Measurements from ENCODE around the gene TRIM75. TPM values are rescaled to one million over a fixed set of nuclear protein-coding genes. Genes with fewer than 3 reads are reported as not detected.
"Not testable (repeated sequence)": the region's sequence is repeated elsewhere in the genome, so short reads cannot be mapped to it uniquely, and the experiment has no call there.

Gene TRIM75
- total and polyA plus RNA-seq, 2 donors (not counting 1 experiment from before 2014, with no cell fraction given) = not detected

- H3K4me2 ChIP-seq (ENCODE audit: extremely low read depth, insufficient read depth, low read length) = no peak overlapping the region
- H3K27me3 ChIP-seq (ENCODE audit: control insufficient read depth, insufficient read depth, low read length) = no peaks in the 10 kb centered on the region
- no peaks in the 10 kb centered on the region for H3K9me3 ChIP-seq (ENCODE audit: control insufficient read depth, insufficient read depth, low read depth, low read length)
- no peaks in the 10 kb centered on the region for H4K20me1 ChIP-seq (ENCODE audit: control insufficient read depth, extremely low read depth, insufficient read depth, low read length)
- H3K4me1 ChIP-seq (ENCODE audit: control insufficient read depth, extremely low read depth, insufficient read depth, low read length) = no peaks in the 10 kb centered on the region
- no peak overlapping the region for H3K9ac ChIP-seq (ENCODE audit: insufficient read depth, low read length)
- H3K79me2 ChIP-seq (ENCODE audit: control insufficient read depth, insufficient read depth, low read length) = no peaks in the 10 kb centered on the region
- no peak overlapping the region for H3K4me3 ChIP-seq (replicated peaks in 1 of 4; ENCODE audit: control extremely low read depth in 1 of 4, insufficient read depth in 1 of 4, low read depth in 3 of 4, low read length in 4 of 4)
- H3K27ac ChIP-seq (ENCODE audit: insufficient read depth, low read length) = no peak overlapping the region
- H2AFZ ChIP-seq (ENCODE audit: low read length) = no peak overlapping the region
- TF ChIP-seq CTCF (conservative IDR thresholded peaks at IDR 0.05 in 1 of 2, IDR thresholded peaks at IDR 0.05 in 1 of 2; ENCODE audit: low read depth in 1 of 2, low read length in 2 of 2) = no peak
- TF ChIP-seq EZH2 (IDR thresholded peaks at IDR 0.05; ENCODE audit: low read length, missing control alignments) = no peak
- no peaks in the 10 kb centered on the region for H3K36me3 ChIP-seq (ENCODE audit: control insufficient read depth, insufficient read depth, low read length)
- no peak for DNase-seq (ENCODE audit: low read depth in 2 of 2)
Measured at GRCh38 chr4:165085946-165086345, 32.3 kb downstream of the TRIM75 start.

- no peak overlapping the region for H3K9ac ChIP-seq (ENCODE audit: insufficient read depth, low read length)
- no peaks in the 10 kb centered on the region for H3K36me3 ChIP-seq (ENCODE audit: control insufficient read depth, insufficient read depth, low read length)
- no peak overlapping the region for H3K27ac ChIP-seq (ENCODE audit: insufficient read depth, low read length)
- no peaks in the 10 kb centered on the region for H3K4me1 ChIP-seq (ENCODE audit: control insufficient read depth, extremely low read depth, insufficient read depth, low read length)
- no peaks in the 10 kb centered on the region for H3K79me2 ChIP-seq (ENCODE audit: control insufficient read depth, insufficient read depth, low read length)
- no peak for DNase-seq (ENCODE audit: low read depth in 2 of 2)
- TF ChIP-seq CTCF (conservative IDR thresholded peaks at IDR 0.05 in 1 of 2, IDR thresholded peaks at IDR 0.05 in 1 of 2; ENCODE audit: low read depth in 1 of 2, low read length in 2 of 2) (no peak), EZH2 (IDR thresholded peaks at IDR 0.05; ENCODE audit: low read length, missing control alignments) (no peak)
- H2AFZ ChIP-seq (ENCODE audit: low read length) = no peak overlapping the region
- H4K20me1 ChIP-seq (ENCODE audit: control insufficient read depth, extremely low read depth, insufficient read depth, low read length) = no peaks in the 10 kb centered on the region
- no peaks in the 10 kb centered on the region for H3K27me3 ChIP-seq (ENCODE audit: control insufficient read depth, insufficient read depth, low read length)
- no peaks in the 10 kb centered on the region for H3K9me3 ChIP-seq (ENCODE audit: control insufficient read depth, insufficient read depth, low read depth, low read length)
- H3K4me3 ChIP-seq (replicated peaks in 1 of 4; ENCODE audit: control extremely low read depth in 1 of 4, insufficient read depth in 1 of 4, low read depth in 3 of 4, low read length in 4 of 4) = no peak overlapping the region
- no peak overlapping the region for H3K4me2 ChIP-seq (ENCODE audit: extremely low read depth, insufficient read depth, low read length)
Measured at GRCh38 chr4:165088366-165088765, 34.7 kb downstream of the TRIM75 start.

GRCh38 chr4:165092187-165092586 is 38.5 kb downstream of the TRIM75 start:
- not testable (repeated sequence) for H3K4me2 ChIP-seq (ENCODE audit: extremely low read depth, insufficient read depth, low read length); H3K4me1 ChIP-seq (ENCODE audit: control insufficient read depth, extremely low read depth, insufficient read depth, low read length); H3K9ac ChIP-seq (ENCODE audit: insufficient read depth, low read length); H3K27ac ChIP-seq (ENCODE audit: insufficient read depth, low read length); H4K20me1 ChIP-seq (ENCODE audit: control insufficient read depth, extremely low read depth, insufficient read depth, low read length); H2AFZ ChIP-seq (ENCODE audit: low read length); H3K79me2 ChIP-seq (ENCODE audit: control insufficient read depth, insufficient read depth, low read length); H3K36me3 ChIP-seq (ENCODE audit: control insufficient read depth, insufficient read depth, low read length); H3K9me3 ChIP-seq (ENCODE audit: control insufficient read depth, insufficient read depth, low read depth, low read length); H3K27me3 ChIP-seq (ENCODE audit: control insufficient read depth, insufficient read depth, low read length); DNase-seq (ENCODE audit: low read depth in 2 of 2); H3K4me3 ChIP-seq (replicated peaks in 1 of 4; ENCODE audit: control extremely low read depth in 1 of 4, insufficient read depth in 1 of 4, low read depth in 3 of 4, low read length in 4 of 4)

Measured in fibroblast of lung (primary cell).